ENCODE results near the gene UBASH3B. TPM values are rescaled to one million over a fixed set of nuclear protein-coding genes. Genes with fewer than 3 reads are reported as not detected.

UBASH3B gene
- polyA plus RNA-seq, 2 donors = 0.69 to 0.91 TPM

- 58 to 81% methylated on average over 4 of the region's 4 CpGs for WGBS, 2 donors
- no peak overlapping the region for H3K4me3 ChIP-seq (ENCODE audit: low read depth in 1 of 2, low read length in 2 of 2)
- peak overlapping the region; percentile 85 to 97 for H3K27ac ChIP-seq (ENCODE audit: low read depth in 2 of 2, low read length in 1 of 2)
- H3K27me3 ChIP-seq (ENCODE audit: control insufficient read depth in 1 of 2, insufficient read depth in 2 of 2, low read length in 2 of 2) = no peaks in the 10 kb centered on the region
- H3K4me1 ChIP-seq (ENCODE audit: control insufficient read depth in 2 of 2, insufficient read depth in 2 of 2, low read length in 1 of 2) = peaks cover 2 to 11% of the 10 kb centered on the region in 2 donors
- no peaks in the 10 kb centered on the region for H3K36me3 ChIP-seq (ENCODE audit: control insufficient read depth in 2 of 2, insufficient read depth in 2 of 2, low read length in 1 of 2)
- H3K9me3 ChIP-seq (ENCODE audit: control insufficient read depth in 2 of 2, insufficient read depth in 1 of 2, low read depth in 1 of 2, low read length in 1 of 2) = no peaks in the 10 kb centered on the region
These were observed 148.6 kb downstream of the UBASH3B start for GRCh38 chr11:122804161-122804560.

DNA sequence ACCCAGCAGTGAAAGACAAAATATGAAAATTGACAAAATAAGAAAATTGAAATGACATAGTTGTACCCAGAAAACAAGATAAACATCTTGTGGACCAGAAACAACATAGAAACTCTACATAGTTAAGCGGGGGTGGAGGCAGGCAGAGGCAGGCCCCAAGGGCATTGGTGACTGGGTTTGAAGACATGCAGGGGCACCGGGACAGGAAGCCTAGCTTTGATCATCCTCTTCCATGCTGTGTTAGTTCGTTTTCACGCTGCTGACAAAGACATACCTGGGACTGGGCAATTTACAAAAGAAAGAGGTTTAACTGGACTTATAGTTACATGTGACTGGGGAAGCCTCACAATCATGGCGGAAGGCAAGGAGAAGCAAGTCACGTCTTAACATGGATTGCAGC lies 149.3 kb downstream of the UBASH3B start:
- WGBS, 2 donors = 50 to 69% methylated on average over 6 of the region's 6 CpGs
- H3K9me3 ChIP-seq (ENCODE audit: control insufficient read depth in 2 of 2, insufficient read depth in 1 of 2, low read depth in 1 of 2, low read length in 1 of 2) = no peaks in the 10 kb centered on the region
- no peaks in the 10 kb centered on the region for H3K27me3 ChIP-seq (ENCODE audit: control insufficient read depth in 1 of 2, insufficient read depth in 2 of 2, low read length in 2 of 2)
- no peak overlapping the region for H3K4me3 ChIP-seq (ENCODE audit: low read depth in 1 of 2, low read length in 2 of 2)
- H3K4me1 ChIP-seq (ENCODE audit: control insufficient read depth in 2 of 2, insufficient read depth in 2 of 2, low read length in 1 of 2) = peaks cover 2 to 11% of the 10 kb centered on the region in 2 donors
- no peaks in the 10 kb centered on the region for H3K36me3 ChIP-seq (ENCODE audit: control insufficient read depth in 2 of 2, insufficient read depth in 2 of 2, low read length in 1 of 2)
- H3K27ac ChIP-seq (ENCODE audit: low read depth in 2 of 2, low read length in 1 of 2) = peak overlapping the region; percentile 82 to 85

DNA sequence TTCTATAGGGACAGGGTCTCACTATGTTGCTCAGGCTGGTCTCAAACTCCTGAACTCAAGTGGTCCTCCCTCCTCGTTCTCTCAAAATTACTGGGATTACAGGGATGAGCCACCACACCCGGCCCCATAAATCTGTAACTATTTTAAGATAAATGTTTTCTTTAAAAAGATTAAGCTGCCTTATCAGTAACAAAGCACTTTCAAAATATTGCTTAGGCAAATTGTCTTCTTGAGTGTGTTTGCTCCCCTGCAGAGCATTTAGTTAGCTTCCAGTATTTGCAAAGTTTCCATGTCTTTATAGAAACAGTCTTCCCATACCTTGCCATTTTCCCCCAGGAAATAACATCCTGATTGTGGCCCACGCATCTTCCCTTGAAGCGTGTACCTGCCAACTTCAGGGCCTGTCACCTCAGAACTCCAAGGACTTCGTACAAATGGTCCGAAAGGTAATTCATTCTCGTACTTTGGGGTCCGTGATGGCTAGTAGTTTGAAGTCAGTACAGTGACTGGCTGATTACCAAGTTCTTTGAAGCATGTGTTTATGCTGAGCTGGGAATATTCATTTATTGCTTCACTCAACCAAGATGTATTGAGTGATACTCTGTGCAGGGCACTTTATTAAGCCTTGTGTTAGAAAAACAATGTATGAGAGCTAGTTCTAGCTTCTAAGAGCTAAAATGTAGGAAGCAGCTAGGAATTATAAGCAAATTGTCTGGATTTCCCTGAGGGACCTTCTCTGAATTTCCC lies 152.4 kb downstream of the UBASH3B start:
- H3K36me3 ChIP-seq (ENCODE audit: control insufficient read depth in 2 of 2, insufficient read depth in 2 of 2, low read length in 1 of 2) = no peaks in the 10 kb centered on the region
- H3K4me1 ChIP-seq (ENCODE audit: control insufficient read depth in 2 of 2, insufficient read depth in 2 of 2, low read length in 1 of 2) = peaks cover under 1 to 8% of the 10 kb centered on the region in 2 donors
- no peak overlapping the region for H3K27ac ChIP-seq (ENCODE audit: low read depth in 2 of 2, low read length in 1 of 2)
- no peak overlapping the region for H3K4me3 ChIP-seq (ENCODE audit: low read depth in 1 of 2, low read length in 2 of 2)
- H3K9me3 ChIP-seq (ENCODE audit: control insufficient read depth in 2 of 2, insufficient read depth in 1 of 2, low read depth in 1 of 2, low read length in 1 of 2) = no peaks in the 10 kb centered on the region
- no peaks in the 10 kb centered on the region for H3K27me3 ChIP-seq (ENCODE audit: control insufficient read depth in 1 of 2, insufficient read depth in 2 of 2, low read length in 2 of 2)
- WGBS, 2 donors = 83 to 86% methylated on average over 8 of the region's 8 CpGs

GRCh38 chr11:122808478-122808869 lies 153.0 kb downstream of the UBASH3B start:
- Histone ChIP-seq H3K27me3 (ENCODE audit: control insufficient read depth in 1 of 2, insufficient read depth in 2 of 2, low read length in 2 of 2) (no peaks in the 10 kb centered on the region), H3K27ac (ENCODE audit: low read depth in 2 of 2, low read length in 1 of 2) (no peak overlapping the region), H3K4me3 (ENCODE audit: low read depth in 1 of 2, low read length in 2 of 2) (no peak overlapping the region), H3K4me1 (ENCODE audit: control insufficient read depth in 2 of 2, insufficient read depth in 2 of 2, low read length in 1 of 2) (peaks cover 0 to 7% of the 10 kb centered on the region in 2 donors), H3K36me3 (ENCODE audit: control insufficient read depth in 2 of 2, insufficient read depth in 2 of 2, low read length in 1 of 2) (no peaks in the 10 kb centered on the region), H3K9me3 (ENCODE audit: control insufficient read depth in 2 of 2, insufficient read depth in 1 of 2, low read depth in 1 of 2, low read length in 1 of 2) (no peaks in the 10 kb centered on the region)
- 48 to 50% methylated on average over 2 of the region's 2 CpGs for WGBS, 2 donors

DNA sequence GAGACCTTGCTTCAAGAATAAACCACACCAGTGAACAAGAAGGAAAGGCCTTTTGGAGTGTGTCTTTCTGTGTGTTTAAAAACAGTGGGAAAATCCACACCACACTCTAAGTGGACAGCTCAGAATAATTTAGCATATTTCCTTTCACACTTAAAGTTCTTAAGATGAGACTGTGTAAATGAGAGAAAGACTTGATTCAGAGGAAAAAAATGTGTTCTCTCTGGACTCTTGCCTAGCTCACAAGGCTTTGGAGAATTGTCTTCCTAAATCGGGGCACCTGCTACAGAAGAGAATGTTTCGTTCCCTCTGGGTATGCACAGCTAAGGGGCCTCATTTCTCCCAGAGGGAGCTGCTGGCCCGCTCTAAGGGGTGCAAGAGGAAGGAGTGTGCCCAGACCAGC lies 154.3 kb downstream of the UBASH3B start:
- Histone ChIP-seq H3K4me3 (ENCODE audit: low read depth in 1 of 2, low read length in 2 of 2) (no peak overlapping the region), H3K9me3 (ENCODE audit: control insufficient read depth in 2 of 2, insufficient read depth in 1 of 2, low read depth in 1 of 2, low read length in 1 of 2) (no peaks in the 10 kb centered on the region), H3K27me3 (ENCODE audit: control insufficient read depth in 1 of 2, insufficient read depth in 2 of 2, low read length in 2 of 2) (no peaks in the 10 kb centered on the region), H3K36me3 (ENCODE audit: control insufficient read depth in 2 of 2, insufficient read depth in 2 of 2, low read length in 1 of 2) (no peaks in the 10 kb centered on the region), H3K27ac (ENCODE audit: low read depth in 2 of 2, low read length in 1 of 2) (no peak overlapping the region), H3K4me1 (ENCODE audit: control insufficient read depth in 2 of 2, insufficient read depth in 2 of 2, low read length in 1 of 2) (no peaks in the 10 kb centered on the region)
- 78 to 87% methylated on average over 3 of the region's 3 CpGs for WGBS, 2 donors

DNA sequence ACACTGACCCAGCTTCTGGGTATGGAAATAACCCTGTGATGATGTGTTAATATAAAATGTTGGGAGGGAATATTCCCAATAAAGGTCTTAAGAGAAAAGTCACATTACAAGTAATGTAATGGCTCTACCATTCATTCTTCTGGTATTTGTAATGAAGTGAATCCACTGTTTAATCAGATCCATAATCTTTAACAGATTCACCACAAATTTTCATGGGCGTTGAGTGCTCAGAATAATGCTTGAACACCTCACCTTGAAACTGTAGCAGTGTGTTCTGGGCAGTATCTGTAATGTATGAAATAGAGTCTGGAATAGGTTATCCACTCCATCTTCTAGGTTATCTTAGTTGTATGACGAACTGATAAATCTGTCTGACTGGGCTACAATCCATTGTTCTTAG lies 156.2 kb downstream of the UBASH3B start:
- no peak overlapping the region for H3K4me3 ChIP-seq (ENCODE audit: low read depth in 1 of 2, low read length in 2 of 2)
- H3K9me3 ChIP-seq (ENCODE audit: control insufficient read depth in 2 of 2, insufficient read depth in 1 of 2, low read depth in 1 of 2, low read length in 1 of 2) = no peaks in the 10 kb centered on the region
- WGBS, 2 donors = 88 to 94% methylated on average over 2 of the region's 2 CpGs
- H3K27me3 ChIP-seq (ENCODE audit: control insufficient read depth in 1 of 2, insufficient read depth in 2 of 2, low read length in 2 of 2) = no peaks in the 10 kb centered on the region
- H3K27ac ChIP-seq (ENCODE audit: low read depth in 2 of 2, low read length in 1 of 2) = no peak overlapping the region
- no peaks in the 10 kb centered on the region for H3K36me3 ChIP-seq (ENCODE audit: control insufficient read depth in 2 of 2, insufficient read depth in 2 of 2, low read length in 1 of 2)
- H3K4me1 ChIP-seq (ENCODE audit: control insufficient read depth in 2 of 2, insufficient read depth in 2 of 2, low read length in 1 of 2) = no peaks in the 10 kb centered on the region

DNA sequence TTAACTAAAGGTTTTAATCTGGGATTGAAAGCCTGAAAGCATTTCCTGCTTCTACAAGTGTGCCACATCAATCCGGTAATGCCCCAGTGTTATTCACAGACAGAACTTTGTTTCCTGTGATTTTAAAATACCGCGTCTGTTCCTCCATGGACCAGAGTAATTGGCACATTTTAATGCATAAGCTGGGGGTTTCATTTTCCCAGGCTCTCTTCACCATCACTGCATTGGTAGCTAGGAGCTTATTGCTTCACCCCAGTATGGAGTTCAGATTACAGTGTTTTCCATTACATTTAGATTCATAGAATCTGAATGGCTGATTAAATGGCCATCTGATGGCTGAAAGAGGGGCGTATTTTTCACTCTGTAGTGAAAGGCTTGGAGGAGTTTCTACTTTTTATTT lies 157.1 kb downstream of the UBASH3B start:
- Histone ChIP-seq H3K9me3 (ENCODE audit: control insufficient read depth in 2 of 2, insufficient read depth in 1 of 2, low read depth in 1 of 2, low read length in 1 of 2) (no peaks in the 10 kb centered on the region), H3K4me1 (ENCODE audit: control insufficient read depth in 2 of 2, insufficient read depth in 2 of 2, low read length in 1 of 2) (no peaks in the 10 kb centered on the region), H3K4me3 (ENCODE audit: low read depth in 1 of 2, low read length in 2 of 2) (no peak overlapping the region), H3K27ac (ENCODE audit: low read depth in 2 of 2, low read length in 1 of 2) (no peak overlapping the region), H3K36me3 (ENCODE audit: control insufficient read depth in 2 of 2, insufficient read depth in 2 of 2, low read length in 1 of 2) (no peaks in the 10 kb centered on the region), H3K27me3 (ENCODE audit: control insufficient read depth in 1 of 2, insufficient read depth in 2 of 2, low read length in 2 of 2) (no peaks in the 10 kb centered on the region)
- 72 to 73% methylated on average over 4 of the region's 4 CpGs for WGBS, 2 donors

DNA sequence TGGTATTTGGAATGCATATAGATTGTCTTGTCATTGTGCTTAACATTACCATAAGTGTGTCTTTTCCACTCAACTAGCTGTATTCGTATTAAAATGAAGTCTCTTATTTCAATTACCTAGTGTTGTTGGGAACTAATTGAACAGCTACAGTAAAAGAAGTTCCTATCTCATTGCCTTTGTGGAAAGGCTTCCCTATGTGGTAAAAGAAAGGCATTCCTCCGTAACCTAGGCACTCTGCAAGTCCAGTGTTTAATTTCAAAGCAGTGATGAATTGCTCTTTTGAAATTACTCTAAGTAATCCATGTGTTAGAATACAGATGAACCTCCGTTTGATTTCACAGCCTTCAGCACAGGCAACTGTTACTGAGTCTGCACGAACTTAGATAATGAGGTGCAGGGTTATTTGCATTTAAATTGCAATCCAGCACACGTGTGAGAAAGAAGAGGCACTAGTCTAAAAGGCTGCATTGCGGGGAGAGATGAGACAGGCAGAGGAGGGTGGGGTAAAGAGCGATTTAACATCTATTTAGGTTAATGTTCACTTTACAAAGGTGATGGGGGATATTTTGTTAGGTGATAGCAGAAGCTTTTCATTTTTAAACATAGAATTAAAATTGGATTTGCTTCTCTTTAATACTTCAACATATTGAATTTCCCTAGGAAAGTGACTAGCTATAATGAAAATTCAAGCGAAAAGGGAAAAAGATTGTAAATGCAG lies 157.8 kb downstream of the UBASH3B start:
- Histone ChIP-seq H3K4me3 (ENCODE audit: low read depth in 1 of 2, low read length in 2 of 2) (no peak overlapping the region), H3K4me1 (ENCODE audit: control insufficient read depth in 2 of 2, insufficient read depth in 2 of 2, low read length in 1 of 2) (no peaks in the 10 kb centered on the region), H3K27ac (ENCODE audit: low read depth in 2 of 2, low read length in 1 of 2) (no peak overlapping the region), H3K27me3 (ENCODE audit: control insufficient read depth in 1 of 2, insufficient read depth in 2 of 2, low read length in 2 of 2) (no peaks in the 10 kb centered on the region), H3K9me3 (ENCODE audit: control insufficient read depth in 2 of 2, insufficient read depth in 1 of 2, low read depth in 1 of 2, low read length in 1 of 2) (no peaks in the 10 kb centered on the region), H3K36me3 (ENCODE audit: control insufficient read depth in 2 of 2, insufficient read depth in 2 of 2, low read length in 1 of 2) (no peaks in the 10 kb centered on the region)
- 74 to 82% methylated on average over 8 of the region's 8 CpGs for WGBS, 2 donors

GRCh38 chr11:122813894-122814270 lies 158.4 kb downstream of the UBASH3B start:
- Histone ChIP-seq H3K4me1 (ENCODE audit: control insufficient read depth in 2 of 2, insufficient read depth in 2 of 2, low read length in 1 of 2) (no peaks in the 10 kb centered on the region), H3K36me3 (ENCODE audit: control insufficient read depth in 2 of 2, insufficient read depth in 2 of 2, low read length in 1 of 2) (no peaks in the 10 kb centered on the region), H3K27ac (ENCODE audit: low read depth in 2 of 2, low read length in 1 of 2) (no peak overlapping the region), H3K9me3 (ENCODE audit: control insufficient read depth in 2 of 2, insufficient read depth in 1 of 2, low read depth in 1 of 2, low read length in 1 of 2) (no peaks in the 10 kb centered on the region), H3K27me3 (ENCODE audit: control insufficient read depth in 1 of 2, insufficient read depth in 2 of 2, low read length in 2 of 2) (no peaks in the 10 kb centered on the region), H3K4me3 (ENCODE audit: low read depth in 1 of 2, low read length in 2 of 2) (no peak overlapping the region)
- 45 to 64% methylated on average over 1 of the region's 1 CpG for WGBS, 2 donors

- Histone ChIP-seq H3K27me3 (ENCODE audit: control insufficient read depth in 1 of 2, insufficient read depth in 2 of 2, low read length in 2 of 2) (no peaks in the 10 kb centered on the region), H3K4me3 (ENCODE audit: low read depth in 1 of 2, low read length in 2 of 2) (no peak overlapping the region), H3K4me1 (ENCODE audit: control insufficient read depth in 2 of 2, insufficient read depth in 2 of 2, low read length in 1 of 2) (no peaks in the 10 kb centered on the region), H3K27ac (ENCODE audit: low read depth in 2 of 2, low read length in 1 of 2) (no peak overlapping the region), H3K9me3 (ENCODE audit: control insufficient read depth in 2 of 2, insufficient read depth in 1 of 2, low read depth in 1 of 2, low read length in 1 of 2) (no peaks in the 10 kb centered on the region), H3K36me3 (ENCODE audit: control insufficient read depth in 2 of 2, insufficient read depth in 2 of 2, low read length in 1 of 2) (no peaks in the 10 kb centered on the region)
- WGBS, 2 donors = 91 to 98% methylated on average over 1 of the region's 1 CpG
These were observed 158.9 kb downstream of the UBASH3B start for GRCh38 chr11:122814401-122814800.

Data from esophagus (tissue), 2 donors.